BJ (cell line): ENCODE results near the gene GPR137. TPM values are rescaled to one million over a fixed set of nuclear protein-coding genes. Genes with fewer than 3 reads are reported as not detected.

Source experiments
- CTCF ChIA-PET: fragments of 350-600 bp; formaldehyde crosslinking; extraction: SDS; loops from one replicate; lab custom pipeline; 2021; ENCODE audit warnings: antibody characterized with exemption, inconsistent platforms; lab: Yijun Ruan, JAX
- POLR2A ChIA-PET: fragments of 300-600 bp; sonication (Branson Sonifier 250); formaldehyde crosslinking; extraction: SDS; loops from one replicate; lab custom pipeline; 2021; ENCODE audit warnings: antibody characterized with exemption; lab: Charles Lee
- DNase-seq: peaks from one replicate; pipeline ENCODE4 v3.0.0-alpha.2; 2011; ENCODE audit warnings: low read depth
- H3K27me3 ChIP-seq: 2 replicates; pipeline ENCODE4 v1.6.0; 2011; ENCODE audit warnings: low read length; ENCODE audit not compliant: control insufficient read depth, insufficient read depth
- H3K36me3 ChIP-seq: 2 replicates; pipeline ENCODE4 v1.5.1; 2011; ENCODE audit warnings: low read length; ENCODE audit not compliant: control insufficient read depth, insufficient read depth
- H3K4me3 ChIP-seq: 2 replicates; pipeline ENCODE4 v1.5.1; 2011; ENCODE audit warnings: low read depth, mild to moderate bottlenecking, control low read depth, low read length
- polyA plus RNA-seq: library from polyadenylated mRNA; depleted of rRNA; stranded (reverse); fragments of >200 nt; gene quantifications from 2 replicates; pipeline ENCODE4 v1.2.3, GENCODE V29; 2011
- TF ChIP-seq, protein P1 (sequence below): IDR thresholded peaks from 2 replicates; pipeline ENCODE4 v1.5.1; 2011; ENCODE audit warnings: low read depth, mild to moderate bottlenecking, control low read depth, inconsistent platforms, low read length, moderate library complexity; ENCODE audit not compliant: insufficient read depth

GPR137 gene
- polyA plus RNA-seq, 1 experiment: 33.7 TPM

DNA sequence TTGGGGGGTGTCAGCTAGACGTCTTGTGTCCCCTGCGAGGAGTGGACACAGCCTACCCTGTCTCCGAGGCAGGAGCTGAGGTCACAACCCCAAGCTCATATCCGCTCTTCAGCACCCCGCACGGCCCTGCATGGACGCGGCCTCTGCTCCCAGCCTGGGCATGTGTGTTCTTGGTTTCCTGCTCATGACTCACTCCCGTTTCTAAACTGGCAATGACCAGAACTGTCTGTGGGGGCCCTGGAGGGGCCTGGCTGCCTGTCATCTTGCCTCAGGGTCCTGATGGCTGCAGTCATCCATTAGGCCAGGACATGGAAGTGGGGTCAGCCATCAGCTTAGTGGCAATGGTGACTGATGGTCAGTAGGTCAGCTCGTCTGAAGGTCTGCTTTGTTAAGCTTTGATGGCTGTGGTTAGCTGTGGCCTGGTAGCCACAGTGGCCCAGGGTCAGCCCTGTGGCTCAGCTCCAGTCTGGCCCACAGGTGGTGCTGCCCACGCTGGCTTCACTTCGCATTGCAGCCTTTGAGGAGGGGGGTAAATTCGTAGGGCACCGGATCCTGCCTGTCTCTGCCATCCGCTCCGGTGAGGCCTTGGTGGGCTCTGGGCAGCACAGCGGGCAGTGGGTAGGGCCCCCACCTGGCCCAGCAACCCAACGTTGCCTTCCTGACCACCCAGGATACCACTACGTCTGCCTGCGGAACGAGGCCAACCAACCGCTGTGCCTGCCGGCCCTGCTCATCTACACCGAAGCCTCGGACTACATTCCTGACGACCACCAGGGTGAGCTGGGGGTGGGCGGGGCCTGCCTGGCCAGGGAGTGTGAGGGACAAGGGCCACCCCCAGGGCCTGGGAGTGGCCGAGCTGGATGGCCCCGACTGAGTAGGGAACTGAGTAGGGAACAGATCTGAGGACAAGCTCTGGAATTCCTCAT is 22.4 kb upstream of the GPR137 start:
- ChIA-PET CTCF (interaction anchor here (1.0 to 6.5 kb wide), 7 partner anchors 9 to 41 kb away, joined by 3 to 56 read pairs (median 5); partner anchors contain the start of genes CATSPERZ, ESRRA, PLCB3 and PPP1R14B), POLR2A (interaction anchor here (0.5 kb wide), 1 partner anchor 494 kb away, joined by 4 read pairs; no protein-coding TSS in a partner anchor)
- Histone ChIP-seq H3K27me3 (no peaks in the 10 kb centered on the region), H3K36me3 (peaks cover 51% of the 10 kb centered on the region), H3K4me3 (no peak overlapping the region)
- TF ChIP-seq, protein P1, sequence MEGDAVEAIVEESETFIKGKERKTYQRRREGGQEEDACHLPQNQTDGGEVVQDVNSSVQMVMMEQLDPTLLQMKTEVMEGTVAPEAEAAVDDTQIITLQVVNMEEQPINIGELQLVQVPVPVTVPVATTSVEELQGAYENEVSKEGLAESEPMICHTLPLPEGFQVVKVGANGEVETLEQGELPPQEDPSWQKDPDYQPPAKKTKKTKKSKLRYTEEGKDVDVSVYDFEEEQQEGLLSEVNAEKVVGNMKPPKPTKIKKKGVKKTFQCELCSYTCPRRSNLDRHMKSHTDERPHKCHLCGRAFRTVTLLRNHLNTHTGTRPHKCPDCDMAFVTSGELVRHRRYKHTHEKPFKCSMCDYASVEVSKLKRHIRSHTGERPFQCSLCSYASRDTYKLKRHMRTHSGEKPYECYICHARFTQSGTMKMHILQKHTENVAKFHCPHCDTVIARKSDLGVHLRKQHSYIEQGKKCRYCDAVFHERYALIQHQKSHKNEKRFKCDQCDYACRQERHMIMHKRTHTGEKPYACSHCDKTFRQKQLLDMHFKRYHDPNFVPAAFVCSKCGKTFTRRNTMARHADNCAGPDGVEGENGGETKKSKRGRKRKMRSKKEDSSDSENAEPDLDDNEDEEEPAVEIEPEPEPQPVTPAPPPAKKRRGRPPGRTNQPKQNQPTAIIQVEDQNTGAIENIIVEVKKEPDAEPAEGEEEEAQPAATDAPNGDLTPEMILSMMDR: no peak
- DNase-seq: no peak

GRCh38 chr11:64263947-64264317 is 21.7 kb upstream of the GPR137 start:
- no peak for DNase-seq
- peaks cover 49% of the 10 kb centered on the region for H3K36me3 ChIP-seq
- ChIA-PET POLR2A (no interaction called here), CTCF (interaction anchor here (1.4 to 6.5 kb wide), 5 partner anchors 10 to 40 kb away, joined by 4 to 56 read pairs (median 6); partner anchors contain the start of genes CATSPERZ, ESRRA, PLCB3 and PPP1R14B)
- no peaks in the 10 kb centered on the region for H3K27me3 ChIP-seq
- TF ChIP-seq, protein P1: no peak
- no peak overlapping the region for H3K4me3 ChIP-seq

- DNase-seq: no peak
- ChIA-PET CTCF (interaction anchor here (1.4 to 6.5 kb wide), 4 partner anchors 13 to 40 kb away, joined by 4 to 56 read pairs (median 8); partner anchors contain the start of genes CATSPERZ, ESRRA, PLCB3 and PPP1R14B), POLR2A (no interaction called here)
- H3K36me3 ChIP-seq: peaks cover 47% of the 10 kb centered on the region
- TF ChIP-seq, protein P1: no peak
- H3K27me3 ChIP-seq: no peaks in the 10 kb centered on the region
- H3K4me3 ChIP-seq: no peak overlapping the region
These were observed 21.2 kb upstream of the GPR137 start for GRCh38 chr11:64264371-64264852.

GRCh38 chr11:64265176-64266160 is 20.2 kb upstream of the GPR137 start:
- TF ChIP-seq, protein P1: no peak
- Histone ChIP-seq H3K4me3 (no peak overlapping the region), H3K36me3 (peaks cover 41% of the 10 kb centered on the region), H3K27me3 (no peaks in the 10 kb centered on the region)
- CTCF ChIA-PET: interaction anchor here (1.3 to 6.5 kb wide), 4 partner anchors 8 to 39 kb away, joined by 3 to 56 read pairs (median 8); partner anchors contain the start of genes CATSPERZ, ESRRA and PLCB3
- POLR2A ChIA-PET: no interaction called here
- DNase-seq: no peak
